GM19468 (cell line): ENCODE results near the gene TMA7.
"Not testable (repeated sequence)": the region's sequence is repeated elsewhere in the genome, so short reads cannot be mapped to it uniquely, and the experiment has no call there.

Experiments
- ATAC-seq: cut with Tn5 transposase; IDR thresholded peaks from one replicate; pipeline ENCODE4 v1.9.1; 2021; ENCODE audit warnings: mild to moderate bottlenecking, moderate library complexity, moderate number of reproducible peaks; ENCODE audit not compliant: unreplicated experiment; ENCODE audit errors: extremely low read depth

The TMA7 gene

DNA sequence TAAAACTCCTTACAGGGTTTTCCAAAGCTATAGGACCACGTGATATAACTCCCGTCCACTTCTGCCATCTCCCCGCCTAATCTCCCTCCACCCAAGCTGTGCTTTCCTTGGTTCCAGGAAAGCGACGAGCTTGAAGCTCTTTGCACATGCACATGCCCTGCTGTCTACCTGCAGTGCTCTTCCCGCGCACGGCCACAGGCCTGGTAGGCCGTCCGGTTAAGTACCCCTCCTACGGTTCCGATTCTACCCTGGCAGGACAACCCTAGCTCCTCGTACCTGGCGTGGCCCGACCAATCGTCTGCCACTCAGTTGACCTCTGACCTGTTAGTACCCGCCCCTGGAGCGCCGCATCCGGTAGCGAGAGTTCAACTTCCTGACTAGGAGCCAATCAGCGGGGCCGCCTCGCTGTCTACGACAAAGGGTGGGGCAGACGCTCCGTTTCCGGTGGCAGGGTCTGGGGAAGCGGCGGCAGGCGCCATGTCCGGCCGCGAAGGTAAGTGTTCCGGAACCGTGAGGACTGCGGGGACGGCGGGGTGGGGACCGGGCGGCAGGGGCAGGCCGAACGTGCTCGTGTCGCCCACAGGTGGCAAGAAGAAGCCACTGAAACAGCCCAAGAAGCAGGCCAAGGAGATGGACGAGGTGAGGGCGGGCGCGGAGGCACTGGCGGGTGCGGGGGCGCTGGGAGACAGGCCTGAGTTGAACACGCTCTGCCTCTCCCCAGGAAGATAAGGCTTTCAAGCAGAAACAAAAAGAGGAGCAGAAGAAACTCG, at the start of gene TMA7, which contains the start of gene CCDC51:
TMA7 (plus strand) TSS at position 438 of the 770 bp plus-strand sequence; CDS start at position 478, 40 bp downstream.
CCDC51 (minus strand) TSS at position 300 of the 770 bp plus-strand sequence. CDS start 4,991 bp downstream, outside the sequence.
- ATAC-seq, result peak; percentile 92

DNA sequence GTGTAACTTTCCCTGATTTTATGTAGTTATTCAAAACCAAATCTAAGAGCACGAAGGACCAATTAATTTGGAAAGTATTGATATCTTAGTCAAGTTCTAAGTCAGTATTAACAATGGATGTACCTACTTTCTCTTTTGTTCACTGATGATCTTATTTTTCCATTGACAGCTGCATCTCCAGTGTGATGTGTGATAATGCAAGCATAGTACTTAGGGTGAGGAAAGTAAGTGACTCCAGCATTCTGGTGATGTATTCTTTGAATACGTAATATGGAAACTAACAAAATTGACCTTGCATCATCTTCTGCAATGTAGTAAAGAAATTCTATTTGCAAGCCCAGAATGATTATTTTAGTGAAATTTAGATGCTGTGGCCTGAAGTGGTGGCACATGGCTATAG, 45.7 kb upstream of the TMA7 start:
- no peak for ATAC-seq

DNA sequence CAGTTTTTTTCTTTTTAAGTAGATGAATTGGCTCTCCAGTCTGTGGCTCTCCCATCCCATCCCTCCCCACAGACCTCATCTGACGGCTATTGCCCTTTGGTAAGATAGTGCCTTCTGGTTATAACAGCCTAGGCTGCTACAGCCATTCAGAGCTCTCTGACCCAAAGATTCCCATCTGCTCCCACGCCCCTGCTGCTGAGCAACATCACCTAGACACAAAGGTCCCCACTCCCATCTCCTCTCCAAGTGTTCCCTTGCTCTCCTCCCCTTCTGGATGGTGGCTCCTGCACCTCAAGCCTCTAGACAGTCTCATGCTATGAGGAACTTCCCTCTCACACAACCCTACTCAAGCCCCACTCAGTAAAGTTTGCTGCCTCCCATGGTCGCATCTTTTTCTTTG, 44.3 kb upstream of the TMA7 start:
- ATAC-seq, result no peak

DNA sequence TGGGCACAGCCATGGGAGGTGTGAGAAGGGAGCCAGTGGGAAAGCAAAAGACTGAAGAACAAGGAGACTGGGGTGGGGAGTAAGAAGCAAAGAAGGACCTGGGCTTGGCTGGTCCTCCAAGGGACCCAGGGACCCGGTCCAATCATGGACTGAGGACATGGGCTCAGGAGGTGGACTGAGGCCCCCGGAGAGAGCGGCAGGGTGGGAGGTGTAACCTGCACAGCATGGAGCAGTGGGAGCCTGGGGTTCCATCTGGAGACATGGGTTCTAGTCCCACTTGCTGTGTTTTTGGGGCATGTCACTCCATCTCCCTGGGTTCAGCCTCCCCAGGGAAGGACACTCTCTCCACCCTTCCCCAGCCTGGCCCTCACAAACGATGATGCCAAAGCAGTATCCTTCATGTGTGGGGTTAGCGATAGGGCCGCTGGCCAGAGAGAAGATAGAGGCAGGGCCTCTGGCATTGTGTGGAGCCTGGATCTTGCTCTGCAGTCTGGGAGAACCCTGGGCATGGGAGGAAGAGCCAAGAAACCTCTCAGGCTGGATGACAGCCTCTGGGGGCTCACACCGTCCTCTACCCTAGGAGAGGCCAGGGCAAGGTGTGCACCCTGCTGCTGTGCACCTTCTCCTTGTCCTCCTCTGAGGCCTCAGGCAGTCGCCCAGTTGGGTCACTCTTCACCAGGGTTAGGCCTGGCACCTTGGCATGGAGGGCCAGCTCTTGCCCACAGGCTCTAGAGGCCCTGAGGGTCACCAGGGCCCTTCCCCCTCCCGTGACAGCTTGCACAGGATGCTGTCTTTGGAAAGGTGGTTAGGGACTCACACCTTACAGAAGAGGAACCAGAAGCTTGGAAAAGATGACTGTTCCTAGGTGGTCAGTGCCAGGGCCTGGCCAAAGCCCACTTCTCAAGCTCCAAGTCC, 42.0 kb upstream of the TMA7 start:
- no peak for ATAC-seq

DNA sequence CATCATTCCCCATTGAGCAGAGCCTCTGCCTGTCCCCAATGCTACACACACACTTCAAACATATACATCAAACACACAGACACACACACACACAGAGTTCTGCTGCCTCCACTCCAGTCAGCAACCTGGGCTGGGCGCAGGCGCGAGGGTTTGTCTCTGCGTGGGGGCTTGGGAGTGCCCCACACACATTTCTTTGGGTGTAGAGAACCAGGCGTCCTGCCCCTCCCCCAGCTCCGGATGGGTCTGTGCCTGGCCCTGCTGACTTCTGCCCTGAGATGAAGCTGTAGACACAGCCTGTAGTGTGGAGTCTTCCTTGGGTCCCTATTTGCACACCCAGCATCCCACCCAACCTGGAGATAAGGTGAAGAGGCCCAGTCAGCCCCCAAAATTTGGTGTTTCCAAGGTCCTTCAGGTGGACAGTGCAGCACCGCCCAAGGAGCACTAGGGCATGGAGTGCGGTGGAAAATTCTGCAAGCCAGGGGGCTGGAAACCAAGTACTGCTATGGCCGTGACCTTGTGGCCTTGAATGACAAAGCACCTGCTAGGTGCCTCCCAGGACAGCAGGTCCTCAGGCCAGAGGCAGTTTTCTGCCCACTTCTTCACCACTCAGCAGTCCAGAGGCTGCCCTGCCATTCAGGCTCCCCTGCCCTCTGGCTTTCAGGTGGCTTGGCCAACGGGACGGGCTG, 41.2 kb upstream of the TMA7 start:
- ATAC-seq, result no peak

DNA sequence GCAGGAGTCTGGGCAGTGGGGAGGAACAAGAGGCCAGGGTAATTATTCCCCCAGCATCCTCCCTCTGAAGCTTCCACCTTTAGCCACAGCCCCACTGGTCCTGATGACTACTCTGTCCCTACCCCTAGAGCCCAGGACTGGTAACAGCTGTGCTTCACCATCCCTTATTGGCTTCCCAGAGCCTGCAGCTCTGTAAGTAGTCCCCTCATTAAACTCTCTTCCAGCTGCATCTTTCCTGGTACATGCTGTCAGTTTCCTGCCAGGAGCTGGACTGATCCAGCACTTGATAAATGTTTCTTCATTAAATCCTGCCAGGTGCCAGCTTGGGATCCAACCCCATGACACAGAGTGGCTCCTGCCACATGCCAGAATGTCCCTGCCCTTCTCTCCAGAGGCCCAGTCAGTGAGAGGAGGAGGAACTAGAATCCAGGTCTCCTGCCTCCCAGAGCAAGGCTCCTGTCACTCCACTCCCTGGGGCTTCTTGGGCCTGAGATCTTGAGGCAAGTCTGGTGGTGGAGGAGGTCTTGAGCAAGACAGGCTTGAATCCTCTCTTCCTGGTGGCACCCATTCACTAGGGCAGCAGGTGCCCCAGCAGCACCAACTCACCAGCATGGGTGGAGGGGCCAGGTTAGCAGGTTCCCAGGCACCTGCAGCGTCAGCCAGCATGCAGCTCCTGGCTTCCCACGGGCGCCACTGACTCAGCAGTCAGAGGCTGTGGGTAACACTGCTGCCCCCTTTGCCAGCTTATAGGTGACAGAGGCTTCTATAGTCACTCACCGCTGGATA, 40.5 kb upstream of the TMA7 start:
- ATAC-seq, result no peak

DNA sequence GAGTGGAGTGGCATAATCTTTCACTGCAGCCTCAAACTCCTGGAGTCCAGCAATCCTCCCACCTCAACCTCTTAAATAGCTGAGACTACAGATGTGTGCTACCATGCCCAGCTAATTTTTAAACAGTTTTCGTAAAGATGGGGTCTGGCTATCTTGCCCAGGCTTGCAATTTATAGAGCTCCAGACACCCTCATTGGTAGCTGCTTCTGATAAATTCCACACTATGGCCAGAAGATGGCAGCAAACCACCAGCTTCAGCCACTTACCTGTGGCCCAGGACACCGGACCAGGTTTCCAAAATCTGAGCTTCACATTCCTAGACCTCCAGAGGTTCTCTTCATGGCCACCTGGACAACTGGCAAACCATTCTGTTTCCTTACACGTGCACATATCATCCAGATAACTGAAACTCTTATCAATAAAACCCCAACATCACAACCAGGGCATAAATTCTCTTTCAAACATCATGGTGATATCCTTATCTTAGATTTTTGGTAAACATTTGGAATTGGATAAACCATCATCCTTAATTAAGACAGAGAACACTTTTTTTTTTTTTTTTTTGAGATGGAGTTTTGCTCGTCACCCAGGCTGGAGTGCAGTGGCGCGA, 39.1 kb upstream of the TMA7 start:
- ATAC-seq, result no peak

DNA sequence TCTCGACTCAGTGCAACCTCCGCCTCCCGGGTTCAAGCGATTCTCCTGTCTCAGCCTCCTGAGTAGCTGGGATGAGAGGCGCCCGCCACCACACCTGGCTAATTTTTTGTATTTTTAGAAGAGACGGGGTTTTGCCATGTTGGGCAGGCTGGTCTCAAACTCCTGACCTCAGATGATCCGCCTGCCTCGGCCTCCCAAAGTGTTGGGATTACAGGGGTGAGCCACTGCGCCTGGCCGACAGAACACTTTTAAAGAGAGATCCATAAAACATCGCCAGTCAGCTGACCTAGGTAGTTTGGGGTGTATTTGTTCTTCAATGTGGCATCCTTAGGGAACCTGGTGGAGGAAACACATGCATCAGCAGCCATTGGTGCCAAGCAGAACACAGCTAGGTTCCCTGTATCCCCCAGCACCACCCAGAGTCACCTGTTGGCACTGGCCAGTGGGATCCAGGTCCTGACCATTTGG, 38.6 kb upstream of the TMA7 start:
- not testable (repeated sequence) for ATAC-seq

DNA sequence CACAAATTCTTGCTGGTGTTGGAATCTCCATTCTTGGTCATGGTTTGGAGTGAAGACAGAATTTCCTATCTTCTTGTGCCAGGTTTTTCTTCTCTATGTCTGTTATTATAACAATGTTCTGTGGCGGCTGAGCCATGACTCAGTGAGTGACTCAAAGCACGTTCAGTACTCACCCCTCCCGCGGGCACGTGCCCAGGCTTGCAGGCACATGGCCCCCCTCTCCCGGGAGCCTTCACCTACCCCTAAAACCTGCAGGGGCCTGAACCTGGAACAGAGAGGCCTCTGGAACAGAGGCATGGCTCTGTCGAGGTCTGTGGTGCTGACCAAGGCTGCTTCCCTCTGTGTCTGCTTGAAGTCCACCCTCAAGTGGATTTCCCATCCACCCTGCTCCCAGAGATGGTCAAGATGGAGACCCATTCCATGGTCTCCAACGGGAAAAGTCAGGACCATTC, 37.8 kb upstream of the TMA7 start:
- ATAC-seq, result no peak

DNA sequence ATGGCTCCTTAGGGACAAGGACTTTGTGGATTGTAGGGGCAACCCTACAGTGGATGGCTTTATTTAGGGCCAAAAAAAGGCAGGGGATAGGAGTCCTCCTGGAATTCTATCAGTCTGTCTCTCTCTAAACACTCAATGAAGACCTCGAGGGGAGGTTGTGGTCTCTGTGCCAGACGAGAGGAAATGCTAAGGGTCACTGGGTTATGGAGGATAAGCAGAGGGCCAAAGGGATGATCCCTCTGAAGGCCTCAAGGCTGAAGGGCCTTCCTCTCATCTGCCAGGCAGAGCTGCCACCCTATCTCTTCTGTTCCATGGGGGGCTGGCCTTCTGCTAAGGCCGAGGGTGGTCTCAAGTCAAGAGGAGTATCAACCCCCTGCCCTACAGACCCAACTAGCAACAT, 37.1 kb upstream of the TMA7 start:
- no peak for ATAC-seq

DNA sequence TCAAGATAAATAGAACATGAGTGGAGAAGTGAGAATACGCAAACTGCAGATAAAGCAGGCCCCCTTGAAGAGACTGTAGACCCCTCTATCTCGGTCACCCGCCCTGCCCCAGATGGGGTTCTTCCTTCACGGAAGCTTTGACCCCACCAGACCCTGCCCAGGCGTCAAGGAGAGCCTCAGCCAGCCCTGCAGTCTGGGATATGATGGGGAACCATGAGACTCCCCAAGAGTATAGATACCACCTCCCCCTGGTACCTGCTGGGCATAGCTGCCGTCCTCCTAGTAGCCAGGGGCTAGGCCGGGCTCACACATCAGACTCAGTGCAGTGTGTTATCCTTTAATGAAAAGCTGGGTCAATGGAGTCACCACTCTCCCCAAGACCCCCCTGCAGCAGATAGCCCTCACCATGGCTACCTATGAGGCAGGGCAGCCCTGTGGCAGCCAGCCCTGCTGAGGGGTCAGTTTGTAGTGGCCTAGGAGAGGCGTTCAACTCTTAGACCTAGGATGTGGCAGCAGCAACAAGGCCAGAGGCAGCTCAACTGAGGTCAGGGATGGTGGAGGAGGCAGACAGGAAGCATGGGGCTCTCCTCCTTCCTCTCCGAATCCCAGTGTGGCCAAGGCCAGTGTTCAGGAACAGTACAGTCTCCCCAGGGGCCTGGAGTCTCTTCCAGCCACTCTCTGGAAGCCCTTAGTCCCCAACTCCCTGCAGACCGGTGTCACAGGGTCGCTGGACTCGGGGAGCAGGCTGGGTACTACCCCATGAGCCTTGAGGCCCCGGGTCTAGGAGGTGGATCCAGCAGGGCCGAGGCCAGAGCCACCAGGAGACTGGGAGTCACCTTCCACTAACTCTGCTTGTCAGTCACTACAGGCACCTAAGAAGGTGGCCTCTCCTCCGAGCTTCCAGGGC, 36.3 kb upstream of the TMA7 start:
- no peak for ATAC-seq

DNA sequence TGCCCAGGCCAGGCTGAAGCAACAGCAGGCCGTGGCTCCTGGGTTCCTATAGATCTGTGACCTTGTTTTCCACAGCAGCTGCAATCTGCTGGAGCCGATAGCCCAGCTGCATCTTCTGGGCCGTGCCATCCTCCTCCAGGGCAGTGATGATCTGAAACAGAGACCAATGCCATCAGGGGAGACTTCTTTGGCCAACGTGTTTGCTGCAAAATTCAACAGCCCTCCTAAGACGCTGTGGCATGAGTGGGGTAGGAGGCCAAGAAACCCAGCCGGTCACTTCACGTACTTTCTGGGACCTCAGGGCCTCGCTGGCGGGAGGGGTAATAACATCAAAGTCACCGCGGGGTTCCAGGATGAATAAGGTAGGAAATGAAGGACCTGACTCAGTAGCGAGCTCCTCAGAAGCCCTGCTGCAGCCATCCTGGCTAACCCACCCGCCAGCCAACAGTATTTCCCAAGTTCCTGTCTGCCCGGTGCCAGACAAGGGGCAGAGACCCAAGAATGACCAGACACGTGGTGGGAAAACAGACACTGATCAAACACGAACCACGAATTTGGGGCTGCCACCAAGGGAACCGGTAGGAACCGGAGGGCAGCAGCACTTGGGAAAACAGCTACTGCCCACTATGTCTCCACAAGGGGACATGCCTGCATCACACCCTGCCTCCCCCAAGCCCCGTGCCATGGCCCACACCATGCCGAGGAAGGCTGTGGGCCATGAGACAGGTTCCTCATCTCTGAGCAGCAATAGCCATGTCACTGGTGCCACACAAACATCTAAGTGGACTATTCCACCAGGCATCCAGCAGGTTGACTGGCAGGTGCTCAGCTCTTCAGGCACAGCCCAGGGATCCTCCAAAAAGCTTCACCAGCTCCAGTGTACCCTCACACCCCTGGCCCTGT, 35.4 kb upstream of the TMA7 start:
- ATAC-seq, result no peak

DNA sequence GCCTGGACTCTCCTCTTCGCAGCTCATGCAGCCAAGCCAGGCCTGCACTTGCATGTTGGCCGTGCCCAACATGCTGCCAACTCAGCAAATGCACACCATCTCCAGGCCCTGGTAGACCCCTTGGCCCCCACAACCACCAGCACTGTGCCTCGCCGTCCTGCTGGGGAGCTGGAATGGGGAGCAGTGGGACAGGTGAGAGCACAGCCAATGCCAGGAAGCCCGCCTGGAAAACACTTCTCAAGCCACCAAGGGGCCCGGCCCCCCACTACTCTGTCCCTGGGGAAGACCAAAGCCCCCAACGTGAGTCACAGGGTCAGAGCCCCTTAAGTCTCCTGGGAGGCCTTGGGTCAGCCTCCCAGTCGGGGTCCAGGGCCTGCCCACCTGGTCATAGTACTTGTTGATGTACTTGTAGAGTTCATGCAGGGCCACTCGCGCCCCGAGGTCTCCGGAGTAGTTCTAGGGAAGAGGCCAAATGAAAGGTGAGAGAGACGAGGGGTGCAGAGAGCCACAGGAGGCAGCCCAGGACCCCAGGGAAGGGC, 34.6 kb upstream of the TMA7 start:
- no peak for ATAC-seq

DNA sequence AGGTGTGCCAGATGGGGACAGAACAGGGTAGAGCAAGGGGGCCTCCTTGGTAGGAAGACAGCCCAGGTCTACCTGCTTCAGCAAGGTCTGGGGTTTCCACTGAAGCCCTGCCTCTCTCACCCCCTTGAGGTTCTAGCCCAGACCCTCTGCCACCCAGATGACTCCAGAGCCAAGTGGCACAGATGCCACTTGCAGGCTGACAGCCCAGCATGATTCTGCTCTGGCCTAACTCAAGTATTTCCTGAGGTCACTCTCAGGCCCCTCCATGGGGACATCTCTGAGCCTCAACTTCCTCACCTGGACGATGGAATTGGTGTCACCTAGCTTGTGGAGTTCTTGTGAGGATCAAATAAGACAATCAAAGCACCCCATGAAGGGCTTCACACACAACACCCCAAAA, 34.1 kb upstream of the TMA7 start:
- ATAC-seq, result no peak

DNA sequence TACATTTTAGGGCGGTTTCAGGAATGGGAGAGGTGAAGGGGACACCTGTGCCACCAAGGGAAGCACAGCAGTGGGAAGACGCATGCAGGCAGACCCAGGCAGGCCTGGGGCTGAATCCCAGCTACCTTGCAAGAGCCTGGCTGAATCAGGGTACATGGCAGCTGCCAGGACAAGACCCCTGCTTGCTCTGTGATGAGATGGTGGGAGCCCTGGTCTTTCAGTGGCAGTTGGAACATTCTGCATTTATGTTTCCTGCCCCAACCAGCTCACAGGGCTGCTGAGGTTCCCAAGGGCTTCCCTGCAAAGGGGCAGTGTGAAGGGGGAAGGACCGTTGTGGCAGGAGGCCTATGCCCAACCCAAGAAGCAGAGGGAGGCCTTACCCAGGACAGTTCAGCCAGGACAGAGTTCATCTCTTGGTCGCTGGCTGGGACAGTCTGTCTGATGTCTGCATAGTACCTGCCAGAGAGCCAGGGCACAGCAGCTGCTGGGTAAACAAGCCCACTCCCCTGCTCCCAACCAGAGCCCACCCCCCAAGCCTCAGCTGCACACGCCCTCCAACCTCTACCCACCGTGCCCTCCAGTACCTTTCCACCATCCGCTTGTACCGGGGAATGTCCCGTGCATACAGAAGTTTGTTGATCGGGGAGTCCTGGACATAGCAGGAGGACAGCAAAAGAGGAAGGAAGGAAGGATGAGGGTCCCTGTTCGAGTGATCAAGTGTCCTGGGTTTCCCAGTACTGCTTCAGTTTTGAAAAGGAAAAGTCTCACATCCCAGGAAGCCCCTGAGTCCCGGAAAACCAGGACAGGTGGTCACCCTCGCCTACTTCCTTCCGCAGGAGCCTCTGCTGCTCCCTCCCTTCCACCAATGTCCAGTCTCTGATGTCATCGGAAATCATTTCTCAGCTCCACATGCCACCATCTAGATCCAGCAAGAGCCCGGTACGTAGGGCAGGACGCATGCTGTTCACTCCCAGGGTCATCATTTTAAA, 33.3 kb upstream of the TMA7 start:
- ATAC-seq, result no peak
